HPDE6-E6E7 (cell line): ENCODE measurements around the gene NUDT22.

ENCODE experiments used
- DNase-seq: peaks from one replicate; pipeline ENCODE4 v3.0.0; 2011; ENCODE audit warnings: missing footprints; ENCODE audit errors: extremely low spot score

The NUDT22 gene

DNA sequence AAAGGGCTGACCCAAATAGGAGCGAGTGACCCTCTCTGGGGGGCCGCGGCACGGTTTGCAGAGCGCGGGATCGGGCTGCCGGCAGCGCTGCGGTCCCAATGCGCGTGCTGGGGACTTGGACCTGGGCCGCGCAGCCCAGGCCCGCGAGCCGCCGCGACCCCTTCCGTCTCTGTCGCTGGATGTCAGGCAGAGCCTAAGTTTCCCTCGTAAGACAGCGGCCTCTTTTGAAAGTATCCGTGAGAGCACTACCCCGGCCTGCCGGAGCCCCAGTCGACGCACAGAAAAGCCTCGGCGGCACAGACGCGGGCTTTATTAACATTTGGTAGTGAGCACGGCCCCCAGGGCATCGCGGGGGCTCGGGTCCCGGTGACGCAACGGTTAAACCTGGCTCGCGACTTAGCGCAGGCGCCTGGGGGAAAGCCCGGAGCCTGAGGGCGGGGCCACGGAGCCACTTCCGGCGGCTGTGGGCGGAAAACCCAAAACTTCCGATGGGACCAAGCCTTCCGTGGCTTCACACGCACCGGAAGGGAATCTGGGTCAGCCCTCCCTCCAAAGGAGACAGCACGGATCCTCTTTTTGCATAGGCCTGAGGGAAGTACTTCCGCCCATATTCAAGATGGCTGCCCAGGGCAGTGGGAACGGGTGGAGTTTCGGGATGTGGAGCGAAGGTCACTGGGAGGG, 43.6 kb downstream of the NUDT22 start:
- DNase-seq: peak; percentile 87

- DNase-seq: no peak
Measured at GRCh38 chr11:64275031-64275800, 49.1 kb downstream of the NUDT22 start.

DNA sequence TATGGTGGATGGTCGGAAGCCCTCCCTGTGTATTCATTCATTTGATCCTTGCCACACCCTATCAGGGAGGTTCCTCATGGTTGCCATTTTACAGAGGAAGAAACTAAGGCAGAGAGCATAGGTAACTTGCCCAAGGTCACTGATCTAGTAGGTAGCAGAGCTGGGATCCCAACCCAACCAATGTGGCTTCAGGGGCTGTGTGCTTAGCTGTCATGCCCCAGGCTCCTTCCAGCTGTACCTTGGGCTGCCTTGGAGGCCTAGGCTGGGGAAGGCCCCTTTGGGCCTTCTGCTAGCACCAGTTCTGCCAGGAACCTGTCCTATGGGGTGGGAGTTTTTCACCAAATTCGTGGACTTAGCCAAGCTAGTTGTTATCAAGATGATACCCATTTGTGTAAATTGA, 49.8 kb downstream of the NUDT22 start:
- DNase-seq: no peak

DNA sequence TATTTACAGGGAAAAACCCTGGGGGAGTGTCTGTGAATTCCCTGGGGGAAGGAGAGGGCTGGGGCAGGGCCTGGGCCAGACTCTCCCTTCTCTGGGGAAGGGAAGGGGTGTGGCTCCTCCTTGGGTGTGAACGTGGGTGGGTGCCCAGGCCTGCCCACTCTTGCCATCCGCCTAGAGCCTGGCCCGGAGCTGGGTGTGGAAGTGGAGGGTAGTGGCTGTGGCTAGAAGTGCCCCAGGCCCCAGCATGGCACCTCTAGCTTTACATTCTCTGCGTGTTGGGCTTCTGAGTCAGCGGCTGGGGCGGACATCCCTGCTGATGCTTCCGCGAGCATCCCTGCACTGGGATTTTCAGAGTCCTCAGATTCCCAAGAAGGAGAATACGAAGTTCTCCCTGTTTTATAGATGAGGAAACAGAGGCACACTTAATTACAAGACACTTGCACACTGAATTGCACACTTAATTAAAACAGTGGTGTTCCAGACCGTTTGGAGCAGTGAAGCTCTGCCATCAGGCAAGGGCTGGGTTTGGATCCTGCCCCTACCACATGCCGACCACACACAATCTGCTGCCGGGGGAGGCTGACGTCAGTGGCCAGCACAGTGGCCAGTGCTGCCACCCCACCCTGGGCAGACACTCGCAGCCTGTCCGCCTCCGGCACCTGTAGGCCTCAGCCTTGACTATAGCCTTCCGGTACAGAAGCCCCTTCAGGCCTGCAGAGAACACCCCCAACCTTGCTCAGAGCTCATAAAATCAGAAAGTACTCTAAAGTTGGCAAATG, 50.8 kb downstream of the NUDT22 start:
- DNase-seq: peak; percentile 83

DNA sequence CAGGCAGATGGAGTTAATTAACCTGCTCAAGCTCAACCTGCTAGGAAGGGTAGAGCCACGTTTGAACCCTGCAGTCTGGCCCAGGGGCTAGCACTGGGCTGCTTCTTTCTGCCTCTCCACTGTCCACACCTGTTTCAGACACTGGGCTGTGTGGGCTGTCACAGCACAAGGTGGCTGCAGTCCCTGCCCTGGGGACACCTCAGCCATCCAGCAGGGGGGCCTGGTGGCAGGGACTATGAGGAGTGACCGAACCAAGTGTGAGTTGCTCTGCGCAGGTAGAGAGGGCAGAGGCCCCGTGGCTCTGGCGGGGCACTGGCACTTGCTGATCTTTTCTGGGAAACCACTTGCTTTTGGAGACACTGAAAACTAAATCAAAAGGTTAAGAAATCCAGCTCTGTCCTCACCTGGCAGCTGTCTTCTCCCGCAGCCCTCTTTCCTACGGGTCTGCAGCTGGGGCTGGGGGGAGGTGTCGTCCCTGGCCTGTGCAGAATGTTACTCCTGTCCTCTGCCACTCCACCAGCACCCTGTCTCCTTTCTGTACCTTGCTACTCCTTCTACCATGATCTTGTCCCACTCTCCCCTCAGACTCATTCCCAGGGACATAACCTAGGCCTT, 52.6 kb downstream of the NUDT22 start:
- DNase-seq: no peak
